ENCODE results near the gene C9orf153.

The C9orf153 gene

GRCh38 chr9:86248746-86249145 is 10.7 kb downstream of the C9orf153 start:
- no peak for TF ChIP-seq CTCF (IDR thresholded peaks at IDR 0.05)
- no peak overlapping the region for H3K4me3 ChIP-seq
- no peak for DNase-seq (ENCODE audit: low spot score)
- no peak overlapping the region for H3K27ac ChIP-seq

- Histone ChIP-seq H3K4me3 (no peak overlapping the region), H3K27ac (no peak overlapping the region)
- no peak for TF ChIP-seq CTCF (IDR thresholded peaks at IDR 0.05)
- DNase-seq (ENCODE audit: low spot score) = no peak
These were observed 12.7 kb downstream of the C9orf153 start for GRCh38 chr9:86246752-86247161.

- DNase-seq (ENCODE audit: low spot score) = no peak
These were observed 17.4 kb downstream of the C9orf153 start for GRCh38 chr9:86242071-86242470.

GRCh38 chr9:86241216-86241615 is 18.2 kb downstream of the C9orf153 start:
- no peak for TF ChIP-seq CTCF (IDR thresholded peaks at IDR 0.05)
- no peak overlapping the region for H3K4me3 ChIP-seq
- no peak overlapping the region for H3K27ac ChIP-seq
- no peak for DNase-seq (ENCODE audit: low spot score)

More at GRCh38 chr9:86242071-86242470, 17.4 kb downstream of the C9orf153 start:
- TF ChIP-seq CTCF (IDR thresholded peaks at IDR 0.05) = no peak
- H3K27ac ChIP-seq = no peak overlapping the region
- no peak overlapping the region for H3K4me3 ChIP-seq

- no peak for TF ChIP-seq CTCF (IDR thresholded peaks at IDR 0.05)
- Histone ChIP-seq H3K27ac (no peak overlapping the region), H3K4me3 (no peak overlapping the region)
- DNase-seq (ENCODE audit: low spot score) = no peak
These were observed 20.3 kb downstream of the C9orf153 start for GRCh38 chr9:86238861-86239770.

GRCh38 chr9:86230858-86231257 is 28.6 kb downstream of the C9orf153 start:
- no peak for DNase-seq (ENCODE audit: low spot score)
- H3K27ac ChIP-seq = no peak overlapping the region
- no peak overlapping the region for H3K4me3 ChIP-seq
- no peak for TF ChIP-seq CTCF (IDR thresholded peaks at IDR 0.05)

GRCh38 chr9:86222667-86223066 is 36.8 kb downstream of the C9orf153 start:
- H3K4me3 ChIP-seq = no peak overlapping the region
- TF ChIP-seq CTCF (IDR thresholded peaks at IDR 0.05) = no peak
- H3K27ac ChIP-seq = no peak overlapping the region
- DNase-seq (ENCODE audit: low spot score) = no peak
